ENCODE results near the gene ADAMTS4.
"Not testable (repeated sequence)": the region's sequence is repeated elsewhere in the genome, so short reads cannot be mapped to it uniquely, and the experiment has no call there.

Gene ADAMTS4, protein sequence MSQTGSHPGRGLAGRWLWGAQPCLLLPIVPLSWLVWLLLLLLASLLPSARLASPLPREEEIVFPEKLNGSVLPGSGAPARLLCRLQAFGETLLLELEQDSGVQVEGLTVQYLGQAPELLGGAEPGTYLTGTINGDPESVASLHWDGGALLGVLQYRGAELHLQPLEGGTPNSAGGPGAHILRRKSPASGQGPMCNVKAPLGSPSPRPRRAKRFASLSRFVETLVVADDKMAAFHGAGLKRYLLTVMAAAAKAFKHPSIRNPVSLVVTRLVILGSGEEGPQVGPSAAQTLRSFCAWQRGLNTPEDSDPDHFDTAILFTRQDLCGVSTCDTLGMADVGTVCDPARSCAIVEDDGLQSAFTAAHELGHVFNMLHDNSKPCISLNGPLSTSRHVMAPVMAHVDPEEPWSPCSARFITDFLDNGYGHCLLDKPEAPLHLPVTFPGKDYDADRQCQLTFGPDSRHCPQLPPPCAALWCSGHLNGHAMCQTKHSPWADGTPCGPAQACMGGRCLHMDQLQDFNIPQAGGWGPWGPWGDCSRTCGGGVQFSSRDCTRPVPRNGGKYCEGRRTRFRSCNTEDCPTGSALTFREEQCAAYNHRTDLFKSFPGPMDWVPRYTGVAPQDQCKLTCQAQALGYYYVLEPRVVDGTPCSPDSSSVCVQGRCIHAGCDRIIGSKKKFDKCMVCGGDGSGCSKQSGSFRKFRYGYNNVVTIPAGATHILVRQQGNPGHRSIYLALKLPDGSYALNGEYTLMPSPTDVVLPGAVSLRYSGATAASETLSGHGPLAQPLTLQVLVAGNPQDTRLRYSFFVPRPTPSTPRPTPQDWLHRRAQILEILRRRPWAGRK

DNA sequence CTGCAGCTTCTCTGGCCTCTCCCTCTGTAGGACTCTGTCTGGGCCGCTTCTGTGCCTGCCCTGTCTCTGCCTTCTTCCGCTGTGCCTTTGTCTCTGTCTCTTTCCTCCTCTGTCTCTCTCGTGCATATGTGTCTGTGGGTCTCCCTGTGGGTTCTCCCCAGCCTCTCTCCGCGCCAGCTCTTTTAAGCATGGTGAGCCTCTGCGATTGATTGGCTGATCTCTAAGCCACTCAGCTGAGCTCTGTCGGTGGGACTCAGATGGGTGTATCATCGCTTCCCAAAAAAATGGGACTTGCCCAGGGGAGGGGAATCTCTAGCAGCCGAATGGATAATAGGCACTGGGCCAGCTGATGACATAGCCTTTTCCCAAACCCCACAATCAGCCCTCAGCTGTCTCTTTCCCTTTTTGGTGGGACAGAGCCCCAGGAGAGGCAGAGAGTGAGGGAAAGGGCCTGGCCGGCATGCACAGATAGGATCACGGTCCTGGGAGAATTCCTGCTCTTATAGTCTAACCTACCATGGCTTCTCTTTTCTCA is at the start of gene ADAMTS4:
ADAMTS4 (minus strand) TSS at position 158 of the 535 bp plus-strand sequence. CDS start 427 bp downstream, outside the sequence.
- no peak for DNase-seq (ENCODE audit: low read depth)

DNA sequence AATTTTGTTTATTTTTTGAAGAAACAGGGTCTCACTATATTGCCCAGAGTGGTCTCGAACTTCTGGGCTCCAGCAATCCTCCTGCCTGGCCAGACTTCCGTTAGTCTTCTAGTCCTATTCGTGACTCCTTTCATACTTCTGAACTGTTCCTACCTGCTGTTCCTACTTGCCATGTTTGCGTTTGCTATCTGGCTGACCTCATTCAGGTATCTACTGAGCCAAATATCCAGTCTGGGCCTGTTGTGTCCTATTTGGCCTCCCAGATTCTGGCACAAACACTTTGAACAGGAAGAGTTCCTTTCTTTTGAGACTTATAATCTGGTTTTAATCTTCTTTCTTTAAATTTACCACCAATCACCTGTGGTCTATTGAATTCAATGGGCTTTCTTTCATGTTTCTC is 46.0 kb upstream of the ADAMTS4 start:
- DNase-seq (ENCODE audit: low read depth) = no peak

DNA sequence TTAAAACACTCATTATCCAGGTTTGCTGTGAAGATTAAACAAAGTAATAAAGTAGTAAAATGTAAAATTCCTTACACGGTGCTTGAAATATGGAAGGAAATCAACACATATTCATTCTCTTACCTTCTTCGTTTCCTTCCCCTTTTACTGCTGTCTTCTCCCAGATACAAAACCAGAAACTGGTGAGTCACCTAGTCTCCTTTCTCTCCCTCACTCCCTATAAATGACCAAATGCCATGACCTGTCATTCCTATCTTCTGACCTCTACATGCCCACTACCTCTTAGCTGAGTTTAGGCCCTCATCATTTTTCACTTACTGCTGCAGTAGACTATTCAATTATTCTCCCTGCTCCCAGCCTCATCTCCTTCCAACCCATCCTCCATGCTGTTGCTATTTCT is 43.5 kb upstream of the ADAMTS4 start:
- no peak for DNase-seq (ENCODE audit: low read depth)

DNA sequence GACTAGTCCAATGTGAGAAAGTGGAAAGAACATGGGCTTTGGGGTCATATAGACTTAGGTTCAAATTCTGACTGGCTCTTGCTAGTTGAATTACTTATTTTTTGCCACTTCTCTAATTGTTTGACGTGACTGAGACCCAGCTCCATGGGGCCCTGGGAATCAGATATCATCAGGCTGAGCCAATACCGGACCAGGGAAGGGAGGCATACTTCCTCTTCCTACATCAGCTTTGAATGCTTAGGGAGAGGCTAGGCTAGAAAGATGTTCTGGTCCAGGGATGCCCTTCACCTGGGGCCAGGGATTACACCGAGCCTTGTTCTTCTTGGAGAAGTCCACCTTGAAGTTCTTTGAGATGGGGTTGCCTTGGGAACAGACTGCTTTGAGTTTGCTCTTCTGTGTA is 42.8 kb upstream of the ADAMTS4 start:
- no peak for DNase-seq (ENCODE audit: low read depth)

DNA sequence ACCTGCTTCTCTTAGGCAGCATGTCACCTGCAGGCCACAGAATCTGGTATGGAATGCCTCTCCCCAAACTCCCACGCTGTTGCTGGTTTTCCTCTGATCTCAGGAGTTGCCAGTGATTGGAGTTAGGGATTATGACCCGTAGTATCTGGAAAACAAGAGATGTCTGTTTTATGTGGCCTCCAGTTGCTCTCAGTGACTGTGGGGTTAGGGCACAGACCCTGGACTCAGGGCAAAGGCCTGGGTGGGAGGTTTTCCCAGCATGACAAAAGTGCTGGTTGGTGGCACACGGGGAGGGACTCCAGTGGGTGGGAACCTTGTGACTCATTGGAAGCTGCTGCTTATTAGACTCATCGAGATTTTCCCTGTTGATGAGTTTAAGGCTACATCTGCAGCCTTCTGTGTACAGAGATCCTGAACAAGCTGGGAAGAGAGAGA is 39.2 kb upstream of the ADAMTS4 start, which contains the start of gene NR1I3:
NR1I3 (minus strand) TSS at position 165 of the 435 bp plus-strand sequence. CDS start 1,638 bp downstream, outside the sequence.
- no peak for DNase-seq (ENCODE audit: low read depth)

DNA sequence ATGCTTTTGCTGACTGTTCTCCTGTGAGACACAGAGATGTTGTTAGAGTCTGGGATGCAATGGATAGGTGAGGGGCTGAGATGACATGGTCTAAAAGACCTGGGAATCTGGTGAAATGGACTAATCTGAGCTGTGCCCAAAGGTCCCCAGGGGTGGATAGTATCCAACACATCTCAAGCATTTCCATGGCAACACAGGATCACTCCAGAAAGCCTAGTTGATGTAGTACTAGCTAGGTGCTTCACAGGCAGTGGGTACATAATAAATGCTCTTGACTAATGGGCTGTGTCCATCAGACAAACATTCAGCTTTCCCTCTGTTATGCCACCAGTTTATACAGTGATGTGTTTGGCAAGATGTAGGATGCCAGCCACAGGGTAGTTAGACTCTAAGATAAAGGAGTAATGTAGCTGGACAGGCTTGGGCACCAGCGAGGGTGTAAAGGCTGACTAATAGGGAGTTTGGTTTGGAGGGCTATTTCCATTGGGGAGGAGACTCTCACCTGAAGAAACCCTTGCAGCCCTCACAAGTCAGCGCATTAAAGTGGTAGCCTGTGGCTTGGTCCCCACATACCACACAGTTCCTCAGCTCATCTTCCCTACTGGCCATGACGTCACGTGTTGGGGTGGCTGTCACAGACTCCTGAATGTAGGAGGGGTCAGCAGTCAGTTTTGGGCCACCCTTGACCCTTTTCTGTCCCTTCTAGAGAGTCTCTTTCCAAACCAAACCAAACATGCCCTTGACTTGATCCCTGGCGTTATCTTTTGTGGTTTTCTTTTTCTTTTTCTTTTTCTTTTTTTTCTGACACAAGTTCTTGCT is 37.3 kb upstream of the ADAMTS4 start:
- no peak for DNase-seq (ENCODE audit: low read depth)

DNA sequence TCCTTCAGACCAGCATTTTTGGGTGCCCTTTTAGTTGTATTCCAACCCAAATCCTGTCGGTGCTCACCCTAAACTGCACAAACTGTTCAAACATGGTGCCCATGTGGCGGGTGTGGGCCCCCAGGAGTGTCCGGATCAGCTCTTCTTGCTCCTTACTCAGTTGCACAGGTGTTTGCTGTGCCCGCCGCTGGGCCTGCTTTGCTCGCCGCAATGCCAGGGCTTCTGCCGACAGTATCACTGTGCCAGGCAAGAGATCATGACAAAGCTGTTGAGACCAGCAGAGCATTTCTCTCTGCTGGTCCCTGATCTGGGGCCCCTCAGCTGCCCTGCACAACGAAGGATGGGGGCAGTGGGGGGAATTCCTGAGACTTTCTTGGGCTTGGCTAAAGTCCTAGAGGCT is 34.2 kb upstream of the ADAMTS4 start:
- no peak for DNase-seq (ENCODE audit: low read depth)

DNA sequence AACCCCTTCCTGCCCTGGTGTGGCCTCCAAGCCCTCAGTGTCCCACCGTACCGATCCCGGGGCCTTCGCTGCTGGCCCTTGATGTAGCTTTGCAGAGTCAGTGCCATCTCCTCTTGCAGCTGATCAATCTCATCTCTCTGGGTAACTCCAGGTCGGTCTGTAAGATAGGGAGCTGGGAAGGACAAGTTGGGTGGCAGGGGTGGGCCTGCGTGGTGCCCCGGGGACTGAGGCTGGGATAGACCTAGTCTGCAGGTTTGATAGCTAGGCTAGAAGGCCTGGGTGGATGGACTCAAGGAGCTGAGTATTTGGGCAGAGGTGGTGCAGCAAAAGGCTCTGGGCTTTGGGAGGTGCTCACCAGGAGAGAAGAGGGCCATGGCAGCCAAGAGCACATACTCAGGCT is 31.9 kb upstream of the ADAMTS4 start:
- no peak for DNase-seq (ENCODE audit: low read depth)

DNA sequence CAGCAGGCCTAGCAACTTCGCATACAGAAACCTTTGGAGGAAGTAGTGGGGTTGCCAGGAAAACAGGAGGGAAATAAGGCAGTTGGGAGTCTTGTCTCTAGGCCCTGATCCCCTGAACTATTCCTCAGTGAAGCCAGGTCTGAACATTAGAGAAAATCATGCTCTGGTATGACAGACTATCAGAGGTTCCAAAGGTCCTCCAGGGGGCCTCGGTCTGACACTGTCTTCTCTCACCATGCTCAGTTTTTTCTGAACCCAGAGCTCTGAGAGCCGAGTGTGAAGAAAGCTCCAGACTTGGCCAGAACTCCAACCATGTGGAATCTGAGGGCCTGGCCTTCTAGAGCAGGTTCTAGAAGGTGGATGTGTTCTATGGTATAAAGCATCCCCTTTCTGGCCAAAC is 31.0 kb upstream of the ADAMTS4 start:
- no peak for DNase-seq (ENCODE audit: low read depth)

DNA sequence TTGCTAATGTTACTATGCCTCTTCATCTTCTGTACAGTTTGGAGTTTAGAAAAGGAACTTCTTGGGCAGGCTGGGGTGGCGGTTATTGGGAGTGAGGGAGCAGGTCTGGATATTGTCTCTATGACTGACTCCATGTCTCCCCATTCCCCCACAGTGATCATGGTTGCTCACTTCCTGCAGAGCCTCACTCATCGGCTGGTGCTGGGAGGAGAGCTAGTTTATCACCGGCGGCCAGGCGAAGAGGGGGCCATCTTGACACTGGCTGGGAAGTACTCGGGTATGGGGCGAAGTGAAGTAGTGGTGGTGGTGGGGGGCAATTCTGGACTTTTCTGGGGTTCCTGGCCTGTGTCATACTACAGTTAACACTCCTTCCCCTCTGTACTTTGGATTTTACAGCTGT is 29.2 kb upstream of the ADAMTS4 start:
- DNase-seq (ENCODE audit: low read depth) = no peak

DNA sequence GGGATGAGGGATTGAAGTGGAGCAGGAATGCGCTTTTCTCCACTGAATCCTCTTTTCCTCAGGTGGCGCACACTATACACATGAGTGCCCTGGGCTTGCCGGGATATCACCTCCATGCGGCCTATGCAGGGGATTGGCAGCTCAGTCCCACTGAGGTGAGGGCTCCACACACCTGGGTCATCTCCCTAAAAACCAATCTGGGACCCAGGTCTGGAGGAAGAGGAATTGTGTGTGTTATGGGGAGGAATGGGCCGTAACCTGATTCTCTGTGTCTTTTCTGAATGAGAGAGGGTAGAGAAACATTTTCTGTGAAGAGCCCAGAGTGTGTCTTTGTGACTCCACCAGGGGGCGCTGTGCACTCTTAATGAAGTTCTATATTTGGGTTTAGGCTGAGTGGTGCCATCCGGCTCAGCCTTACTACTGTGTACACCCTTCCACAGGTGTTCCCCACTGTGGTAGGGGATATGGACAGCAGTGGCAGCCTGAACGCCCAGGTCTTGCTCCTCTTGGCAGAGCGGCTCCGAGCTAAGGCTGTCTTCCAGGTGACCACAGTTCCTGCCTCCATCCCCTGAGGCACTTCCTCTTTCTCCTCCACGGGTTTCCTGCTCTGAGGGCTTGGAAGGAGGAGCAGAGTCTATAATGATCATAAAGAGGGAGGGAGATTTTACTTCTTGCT is 28.5 kb upstream of the ADAMTS4 start:
- peak; percentile 80 for DNase-seq (ENCODE audit: low read depth)

DNA sequence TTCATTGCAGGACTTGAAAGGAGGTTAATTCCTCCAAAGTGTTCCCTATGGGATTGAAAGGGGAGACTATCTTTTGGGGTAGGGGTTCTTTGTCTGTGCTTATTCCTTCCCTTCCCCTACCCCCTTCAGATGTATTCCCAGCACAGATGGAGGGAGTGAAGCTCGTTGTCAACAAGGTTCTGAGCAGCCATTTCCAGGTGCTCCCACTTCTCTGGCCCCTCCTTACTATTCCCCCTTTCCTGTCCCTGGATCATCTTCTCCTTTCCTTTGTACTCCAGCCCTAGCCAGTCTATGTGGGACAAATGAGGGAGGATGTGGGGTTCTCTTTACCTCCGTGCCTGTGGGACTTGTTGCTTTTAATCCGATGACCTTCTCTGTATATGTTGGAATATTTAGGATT is 27.9 kb upstream of the ADAMTS4 start:
- no peak for DNase-seq (ENCODE audit: low read depth)

DNA sequence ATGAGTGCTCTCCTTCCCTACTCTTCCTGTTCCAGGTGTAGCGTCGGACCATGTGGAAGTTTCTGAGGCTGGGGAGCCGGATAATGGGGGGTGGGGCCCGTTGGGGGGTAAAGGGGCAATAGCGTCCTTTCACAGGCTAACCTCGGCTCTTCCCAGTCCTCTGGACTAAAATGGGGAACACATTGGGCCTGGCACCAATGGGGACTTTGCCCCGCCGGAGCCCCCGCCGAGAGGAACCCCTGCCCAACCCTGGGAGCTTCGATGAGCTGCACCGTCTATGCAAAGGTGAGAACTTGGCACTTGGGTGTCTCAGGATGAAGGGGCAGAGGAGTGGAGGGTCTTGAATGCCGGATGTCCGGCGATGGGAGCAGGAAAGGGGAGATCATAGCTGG is 27.5 kb upstream of the ADAMTS4 start:
- DNase-seq (ENCODE audit: low read depth) = no peak

DNA sequence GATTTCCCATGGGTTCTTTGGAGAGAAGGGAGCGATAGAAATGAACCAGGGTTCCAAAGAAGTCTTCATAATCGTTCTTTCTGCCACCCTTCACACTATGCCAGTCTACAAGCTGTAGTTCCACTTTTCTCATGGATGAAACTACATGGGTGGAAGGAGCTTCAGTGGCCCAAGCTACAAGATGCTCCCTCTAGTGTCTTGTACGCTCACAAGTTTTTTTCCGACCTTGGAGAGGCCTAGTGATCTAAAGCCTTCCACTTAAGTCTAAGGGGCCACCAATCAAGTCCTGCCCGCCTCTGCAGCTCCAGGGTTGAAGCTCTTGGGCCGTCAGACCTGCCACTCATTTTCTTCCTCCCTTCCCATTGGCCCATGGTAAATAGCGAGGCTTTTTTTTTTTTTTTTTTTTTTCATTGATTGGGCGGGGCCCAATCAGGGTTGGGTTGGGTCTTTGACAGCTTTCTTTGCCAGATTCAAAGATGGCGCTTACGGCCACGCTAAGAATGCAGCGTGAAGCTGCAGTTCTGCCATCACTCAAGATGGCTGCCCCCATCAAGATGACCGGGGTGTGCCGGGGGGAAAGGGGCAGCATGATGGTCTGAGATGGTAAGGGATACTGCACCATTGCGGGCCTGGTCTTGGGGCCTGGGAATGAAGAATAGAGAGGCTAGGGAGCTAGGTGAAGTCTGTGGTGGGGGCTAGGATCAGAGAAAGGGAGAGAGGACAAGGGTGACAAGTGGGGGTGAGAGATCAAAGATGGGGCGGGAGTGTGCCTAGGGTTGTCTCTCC is 26.9 kb upstream of the ADAMTS4 start, which contains the start of gene TOMM40L:
TOMM40L (plus strand) TSS at position 527 of the 786 bp plus-strand sequence. CDS start 430 bp downstream, outside the sequence.
- peak; percentile 85 for DNase-seq (ENCODE audit: low read depth)

DNA sequence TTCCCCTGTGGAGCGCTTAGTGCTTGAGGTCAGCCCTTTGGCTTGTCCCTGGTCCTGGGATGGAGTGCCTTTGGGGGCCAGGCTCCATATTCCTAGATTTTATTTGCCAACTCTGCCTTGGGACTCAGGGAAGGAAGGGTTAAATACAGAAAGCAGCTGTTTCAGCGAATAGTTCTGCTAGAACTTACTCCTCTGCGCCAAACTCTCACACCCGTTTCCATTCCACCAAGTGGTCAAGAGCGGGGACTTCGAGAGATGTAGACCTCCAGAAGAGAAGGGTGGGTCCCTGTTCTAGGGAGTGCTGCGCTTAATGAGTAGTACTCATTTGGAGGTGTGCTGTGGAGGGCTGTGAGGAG is 26.3 kb upstream of the ADAMTS4 start:
- DNase-seq (ENCODE audit: low read depth) = no peak

DNA sequence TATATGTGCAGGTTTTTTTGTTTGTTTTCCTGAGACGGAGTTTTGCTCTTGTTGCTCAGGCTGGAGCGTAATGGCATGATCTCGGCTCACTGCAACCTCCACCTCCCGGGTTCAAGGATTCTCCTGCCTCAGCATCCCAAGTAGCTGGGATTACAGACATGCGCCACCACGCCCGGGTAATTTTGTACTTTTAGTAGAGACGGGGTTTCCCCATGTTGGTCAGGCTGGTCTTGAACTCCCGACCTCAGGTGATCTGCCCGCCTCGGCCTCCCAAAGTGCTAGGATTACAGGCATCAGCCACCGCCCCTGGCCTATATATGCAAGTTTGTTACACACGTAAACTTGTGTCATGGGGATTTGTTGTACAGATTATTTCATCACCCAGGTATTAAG is 25.8 kb upstream of the ADAMTS4 start:
- DNase-seq (ENCODE audit: low read depth) = not testable (repeated sequence)

DNA sequence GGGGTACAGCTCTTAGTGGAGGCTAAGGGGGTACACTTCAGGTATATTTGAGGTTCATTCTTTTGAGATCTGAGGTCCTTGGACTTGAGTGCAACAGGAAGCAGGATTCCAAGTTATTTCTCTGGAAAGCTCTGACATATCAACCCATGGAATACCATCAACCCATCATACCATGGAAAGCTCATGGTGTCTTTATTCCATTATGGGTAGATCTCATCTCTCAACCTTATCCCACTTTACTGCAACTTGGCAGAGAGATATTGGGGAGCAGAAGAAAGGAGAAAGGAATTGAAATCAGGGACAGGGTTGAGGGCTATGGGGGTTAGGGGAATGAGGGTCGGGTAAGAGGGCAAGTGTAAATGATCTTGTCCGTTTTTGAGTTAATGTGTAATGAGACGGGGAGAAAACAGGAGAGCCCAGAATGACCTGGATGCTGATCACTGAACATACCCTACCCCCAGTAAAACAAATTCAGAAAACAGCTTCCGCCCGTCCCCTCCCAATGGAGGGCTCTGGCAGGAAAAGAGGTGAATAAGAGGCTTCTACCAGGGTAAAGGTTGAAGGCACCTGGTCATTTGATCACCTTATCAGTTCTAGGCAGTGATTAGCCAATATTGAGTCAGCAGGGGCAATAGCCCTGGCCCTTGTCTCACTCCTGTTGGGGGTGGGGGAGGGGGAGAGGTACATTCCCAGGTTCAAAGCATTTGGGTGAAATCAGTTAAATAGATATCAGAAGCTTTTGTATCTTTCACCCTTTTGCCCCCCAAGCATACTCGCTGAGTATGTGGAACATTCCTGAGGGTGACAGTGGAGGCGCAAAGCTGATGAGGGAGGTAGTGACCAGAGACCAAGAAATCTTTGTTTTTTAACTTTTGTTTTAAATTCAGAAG is 25.2 kb upstream of the ADAMTS4 start:
- no peak for DNase-seq (ENCODE audit: low read depth)

DNA sequence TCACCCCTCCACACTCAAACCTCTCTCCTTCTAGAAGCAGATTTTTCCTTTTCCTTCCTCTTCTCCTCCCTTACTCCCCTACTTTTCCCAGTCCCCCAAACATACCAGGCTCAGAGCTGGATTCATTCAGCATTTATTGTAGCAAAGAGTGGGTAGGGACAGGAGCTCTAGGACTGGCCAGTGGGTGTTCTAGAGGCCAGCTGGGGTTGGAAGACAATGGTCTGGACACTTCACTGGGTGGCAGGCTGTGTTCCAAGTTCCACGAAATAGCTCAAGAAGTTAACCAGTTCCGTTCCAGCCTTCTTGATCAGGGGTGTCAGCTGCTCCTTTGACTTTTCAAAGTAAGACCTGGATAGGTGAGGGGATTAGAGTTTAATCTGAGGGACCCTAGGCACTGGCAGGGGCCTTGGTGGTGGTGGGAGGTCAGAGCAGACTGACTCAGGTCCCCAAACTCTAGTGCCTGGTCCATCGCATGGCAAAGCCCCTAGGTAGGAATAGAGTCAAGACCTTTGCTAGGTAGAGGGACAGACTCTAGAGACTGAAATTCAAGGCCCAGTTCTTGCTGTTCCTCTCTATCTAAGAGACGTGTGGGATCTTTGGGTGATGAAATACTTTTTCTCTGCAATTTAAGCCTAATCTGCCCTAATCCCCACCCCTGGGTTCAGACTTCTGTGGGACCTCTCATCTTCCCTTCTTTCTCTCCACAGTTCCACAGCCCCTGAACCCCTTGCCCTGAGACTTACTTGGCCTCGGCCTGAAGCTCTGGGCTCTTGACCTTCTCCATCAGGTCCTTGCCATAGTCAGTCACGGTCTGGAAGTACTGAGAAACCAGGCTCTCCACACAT is 23.5 kb upstream of the ADAMTS4 start:
- no peak for DNase-seq (ENCODE audit: low read depth)

Data from activated T-cell treated with anti-CD3 and anti-CD28 coated beads for 24 hours (primary cell).